Measurements from ENCODE around the gene SINHCAF.
"Not testable (repeated sequence)": the region's sequence is repeated elsewhere in the genome, so short reads cannot be mapped to it uniquely, and the experiment has no call there.

DNA sequence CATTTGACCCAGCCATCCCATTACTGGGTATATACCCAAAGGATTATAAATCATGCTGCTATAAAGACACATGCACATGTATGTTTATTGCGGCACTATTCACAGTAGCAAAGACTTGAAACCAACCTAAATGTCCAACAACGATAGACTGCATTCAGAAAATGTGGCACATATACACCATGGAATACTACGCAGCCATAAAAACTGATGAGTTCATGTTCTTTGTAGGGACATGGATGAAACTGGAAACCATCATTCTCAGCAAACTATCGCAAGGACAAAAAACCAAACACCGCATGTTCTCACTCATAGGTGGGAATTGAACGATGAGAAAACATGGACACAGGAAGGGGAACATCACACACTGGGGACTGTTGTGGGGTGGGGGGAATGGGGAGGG, 52.2 kb downstream of the SINHCAF start:
- TF ChIP-seq, protein P1, sequence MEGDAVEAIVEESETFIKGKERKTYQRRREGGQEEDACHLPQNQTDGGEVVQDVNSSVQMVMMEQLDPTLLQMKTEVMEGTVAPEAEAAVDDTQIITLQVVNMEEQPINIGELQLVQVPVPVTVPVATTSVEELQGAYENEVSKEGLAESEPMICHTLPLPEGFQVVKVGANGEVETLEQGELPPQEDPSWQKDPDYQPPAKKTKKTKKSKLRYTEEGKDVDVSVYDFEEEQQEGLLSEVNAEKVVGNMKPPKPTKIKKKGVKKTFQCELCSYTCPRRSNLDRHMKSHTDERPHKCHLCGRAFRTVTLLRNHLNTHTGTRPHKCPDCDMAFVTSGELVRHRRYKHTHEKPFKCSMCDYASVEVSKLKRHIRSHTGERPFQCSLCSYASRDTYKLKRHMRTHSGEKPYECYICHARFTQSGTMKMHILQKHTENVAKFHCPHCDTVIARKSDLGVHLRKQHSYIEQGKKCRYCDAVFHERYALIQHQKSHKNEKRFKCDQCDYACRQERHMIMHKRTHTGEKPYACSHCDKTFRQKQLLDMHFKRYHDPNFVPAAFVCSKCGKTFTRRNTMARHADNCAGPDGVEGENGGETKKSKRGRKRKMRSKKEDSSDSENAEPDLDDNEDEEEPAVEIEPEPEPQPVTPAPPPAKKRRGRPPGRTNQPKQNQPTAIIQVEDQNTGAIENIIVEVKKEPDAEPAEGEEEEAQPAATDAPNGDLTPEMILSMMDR (IDR thresholded peaks at IDR 0.05; ENCODE audit: low read depth, low read length, missing input control) = not testable (repeated sequence)
- TF ChIP-seq YY1 (IDR thresholded peaks at IDR 0.05); TAF1 (conservative IDR thresholded peaks at IDR 0.05); SP1 (IDR thresholded peaks at IDR 0.05); RXRA (IDR thresholded peaks at IDR 0.05); EGR1 (IDR thresholded peaks at IDR 0.05; ENCODE audit: low read depth in 2 of 2): not testable (repeated sequence)
- TF ChIP-seq, protein P2, sequence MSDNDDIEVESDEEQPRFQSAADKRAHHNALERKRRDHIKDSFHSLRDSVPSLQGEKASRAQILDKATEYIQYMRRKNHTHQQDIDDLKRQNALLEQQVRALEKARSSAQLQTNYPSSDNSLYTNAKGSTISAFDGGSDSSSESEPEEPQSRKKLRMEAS (IDR thresholded peaks at IDR 0.05) = not testable (repeated sequence)
- TF ChIP-seq, protein P3, sequence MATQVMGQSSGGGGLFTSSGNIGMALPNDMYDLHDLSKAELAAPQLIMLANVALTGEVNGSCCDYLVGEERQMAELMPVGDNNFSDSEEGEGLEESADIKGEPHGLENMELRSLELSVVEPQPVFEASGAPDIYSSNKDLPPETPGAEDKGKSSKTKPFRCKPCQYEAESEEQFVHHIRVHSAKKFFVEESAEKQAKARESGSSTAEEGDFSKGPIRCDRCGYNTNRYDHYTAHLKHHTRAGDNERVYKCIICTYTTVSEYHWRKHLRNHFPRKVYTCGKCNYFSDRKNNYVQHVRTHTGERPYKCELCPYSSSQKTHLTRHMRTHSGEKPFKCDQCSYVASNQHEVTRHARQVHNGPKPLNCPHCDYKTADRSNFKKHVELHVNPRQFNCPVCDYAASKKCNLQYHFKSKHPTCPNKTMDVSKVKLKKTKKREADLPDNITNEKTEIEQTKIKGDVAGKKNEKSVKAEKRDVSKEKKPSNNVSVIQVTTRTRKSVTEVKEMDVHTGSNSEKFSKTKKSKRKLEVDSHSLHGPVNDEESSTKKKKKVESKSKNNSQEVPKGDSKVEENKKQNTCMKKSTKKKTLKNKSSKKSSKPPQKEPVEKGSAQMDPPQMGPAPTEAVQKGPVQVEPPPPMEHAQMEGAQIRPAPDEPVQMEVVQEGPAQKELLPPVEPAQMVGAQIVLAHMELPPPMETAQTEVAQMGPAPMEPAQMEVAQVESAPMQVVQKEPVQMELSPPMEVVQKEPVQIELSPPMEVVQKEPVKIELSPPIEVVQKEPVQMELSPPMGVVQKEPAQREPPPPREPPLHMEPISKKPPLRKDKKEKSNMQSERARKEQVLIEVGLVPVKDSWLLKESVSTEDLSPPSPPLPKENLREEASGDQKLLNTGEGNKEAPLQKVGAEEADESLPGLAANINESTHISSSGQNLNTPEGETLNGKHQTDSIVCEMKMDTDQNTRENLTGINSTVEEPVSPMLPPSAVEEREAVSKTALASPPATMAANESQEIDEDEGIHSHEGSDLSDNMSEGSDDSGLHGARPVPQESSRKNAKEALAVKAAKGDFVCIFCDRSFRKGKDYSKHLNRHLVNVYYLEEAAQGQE (IDR thresholded peaks at IDR 0.05) = not testable (repeated sequence)
- TF ChIP-seq, protein P4, sequence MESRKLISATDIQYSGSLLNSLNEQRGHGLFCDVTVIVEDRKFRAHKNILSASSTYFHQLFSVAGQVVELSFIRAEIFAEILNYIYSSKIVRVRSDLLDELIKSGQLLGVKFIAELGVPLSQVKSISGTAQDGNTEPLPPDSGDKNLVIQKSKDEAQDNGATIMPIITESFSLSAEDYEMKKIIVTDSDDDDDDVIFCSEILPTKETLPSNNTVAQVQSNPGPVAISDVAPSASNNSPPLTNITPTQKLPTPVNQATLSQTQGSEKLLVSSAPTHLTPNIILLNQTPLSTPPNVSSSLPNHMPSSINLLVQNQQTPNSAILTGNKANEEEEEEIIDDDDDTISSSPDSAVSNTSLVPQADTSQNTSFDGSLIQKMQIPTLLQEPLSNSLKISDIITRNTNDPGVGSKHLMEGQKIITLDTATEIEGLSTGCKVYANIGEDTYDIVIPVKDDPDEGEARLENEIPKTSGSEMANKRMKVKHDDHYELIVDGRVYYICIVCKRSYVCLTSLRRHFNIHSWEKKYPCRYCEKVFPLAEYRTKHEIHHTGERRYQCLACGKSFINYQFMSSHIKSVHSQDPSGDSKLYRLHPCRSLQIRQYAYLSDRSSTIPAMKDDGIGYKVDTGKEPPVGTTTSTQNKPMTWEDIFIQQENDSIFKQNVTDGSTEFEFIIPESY (IDR thresholded peaks at IDR 0.05) = not testable (repeated sequence)

Measured in liver (tissue), 3 donors.